Measurements from ENCODE around the gene C16orf54. TPM values are rescaled to one million over a fixed set of nuclear protein-coding genes. Genes with fewer than 3 reads are reported as not detected.
A peak's percentile ranks its signal among the peaks of the same experiment; 100 is the strongest.

C16orf54 gene
- total and polyA plus RNA-seq, 9 of the 15 experiments (the other 6 are each of a cell fraction or from before 2014, with no cell fraction given) = 0.09 TPM; not detected in 8

DNA sequence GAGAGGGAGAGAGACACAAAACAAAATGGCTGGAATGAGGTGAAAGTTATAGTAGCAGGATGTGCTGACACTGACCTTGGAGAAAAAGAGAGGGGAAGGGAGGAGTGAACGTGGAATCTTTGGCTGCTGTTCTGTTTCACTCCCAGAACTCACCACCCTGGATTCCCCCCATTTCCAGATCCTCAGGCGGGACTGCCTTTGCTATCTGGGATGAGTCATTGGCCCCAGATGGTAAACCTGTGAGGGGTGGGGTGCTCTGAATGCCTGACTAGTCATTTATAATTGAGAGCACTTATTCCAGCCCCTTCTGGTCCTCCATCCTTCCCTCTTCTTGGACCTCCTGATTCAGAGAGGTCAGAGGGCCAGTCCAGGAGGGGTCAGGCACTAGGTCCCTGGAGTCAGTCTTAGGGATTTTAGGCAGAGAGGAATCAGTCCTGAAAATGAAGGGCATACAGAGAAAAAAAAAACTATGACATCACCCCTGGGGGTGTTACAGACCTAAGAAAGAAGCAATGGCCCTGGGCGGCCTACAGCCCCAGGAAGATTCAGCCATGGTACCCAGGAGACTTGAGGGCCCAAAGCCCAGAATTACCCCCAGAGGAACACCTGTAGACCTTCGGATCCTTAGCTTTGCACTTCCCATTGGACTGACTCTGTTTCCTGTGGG lies 30.1 kb upstream of the C16orf54 start:
- no peaks in the 10 kb centered on the region for H3K79me2 ChIP-seq (ENCODE audit: control insufficient read depth, insufficient read depth, low read length)
- FAIRE-seq = peak; percentile 72
- ChIA-PET POLR2A (interaction anchor here (1.0 kb wide), 1 partner anchor 14 kb away, joined by 3 read pairs; no protein-coding TSS in a partner anchor), CTCF (ENCODE audit: low intra/inter-chr PET ratio) (no interaction called here)
- WGBS (ENCODE audit: insufficient coverage, low coverage, missing lambda C conversion rate) = 14% methylated on average over 4 of the region's 4 CpGs
- H3K27ac ChIP-seq (ENCODE audit: extremely low read depth, low read depth, low read length) = no peak overlapping the region
- peak; percentile 38 to 54 (median 50) for DNase-seq (ENCODE audit: extremely low read depth in 1 of 4, low spot score in 3 of 4)
- intact Hi-C loops (cut with micrococcal nuclease) = no loop called here
- no peak overlapping the region for H3K4me2 ChIP-seq (ENCODE audit: insufficient read depth, low read length)
- H3K36me3 ChIP-seq (ENCODE audit: control insufficient read depth, insufficient read depth, low read length) = no peaks in the 10 kb centered on the region
- H3K9ac ChIP-seq (ENCODE audit: insufficient read depth in 1 of 2, low read depth in 2 of 2, low read length in 2 of 2) = no peak overlapping the region
- H2AFZ ChIP-seq (ENCODE audit: low read depth, low read length) = no peak overlapping the region
- H3K9me1 ChIP-seq (ENCODE audit: control insufficient read depth, insufficient read depth, low read length) = no peaks in the 10 kb centered on the region
- H3K4me3 ChIP-seq = no peak overlapping the region
- H4K20me1 ChIP-seq (replicated peaks; ENCODE audit: control insufficient read depth, insufficient read depth, low read length) = 0 out of 2 replicates have a peak, but pooled peaks cover 3% of the 10 kb centered on the region
- peaks cover 22 to 33% of the 10 kb centered on the region in 2 experiments; a peak in 4 of 5 replicates for H3K27me3 ChIP-seq (ENCODE audit: control insufficient read depth in 2 of 2, insufficient read depth in 2 of 2, low read length in 2 of 2)
- in situ Hi-C loops (cut with MboI) = no loop called here
- peak; percentile 71 for ATAC-seq
- BruUV-seq (replicated peaks) = no TSS peak
- no peaks in the 10 kb centered on the region for H3K9me3 ChIP-seq (replicated peaks; ENCODE audit: control insufficient read depth, insufficient read depth, low read depth, low read length)
- H3K4me1 ChIP-seq (replicated peaks in 1 of 2; ENCODE audit: control insufficient read depth in 2 of 2, insufficient read depth in 2 of 2, low read length in 2 of 2) = peaks cover 0 to 2% of the 10 kb centered on the region in 2 experiments; a peak in 2 of 5 replicates
- TF ChIP-seq ATF7 (IDR thresholded peaks at IDR 0.05) (peak; percentile 47; the same call in 1 of the 2 replicates), HDAC1 (IDR thresholded peaks at IDR 0.05) (no peak), ZNF436 (CRISPR knock-in tag; IDR thresholded peaks at IDR 0.05) (no peak), RFX7 (CRISPR knock-in tag; IDR thresholded peaks at IDR 0.05) (no peak), PPARD (CRISPR knock-in tag; IDR thresholded peaks at IDR 0.05) (no peak), MAFG (tag; conservative IDR thresholded peaks at IDR 0.05) (no peak), ESRRA (IDR thresholded peaks at IDR 0.05; ENCODE audit: borderline replicate concordance, low read depth) (no peak), ARID1B (IDR thresholded peaks at IDR 0.05) (peak; percentile 64), SMARCB1 (IDR thresholded peaks at IDR 0.05; ENCODE audit: insufficient read length, low read depth) (no peak), TAF7 (tag; IDR thresholded peaks at IDR 0.05) (no peak), C11orf30 (IDR thresholded peaks at IDR 0.05; ENCODE audit: low read depth) (peak; percentile 21; the same call in 1 of the 2 replicates), JUN (IDR thresholded peaks at IDR 0.05; ENCODE audit: borderline replicate concordance, low read depth, low read length) (peak; percentile 89), JUN (CRISPR knock-in tag; IDR thresholded peaks at IDR 0.05; ENCODE audit: borderline replicate concordance) (no peak), TCF3 (CRISPR knock-in tag; IDR thresholded peaks at IDR 0.05) (0 out of 2 replicates have a peak, but pooled peaks have one; percentile 10)
- TF ChIP-seq, protein P1, sequence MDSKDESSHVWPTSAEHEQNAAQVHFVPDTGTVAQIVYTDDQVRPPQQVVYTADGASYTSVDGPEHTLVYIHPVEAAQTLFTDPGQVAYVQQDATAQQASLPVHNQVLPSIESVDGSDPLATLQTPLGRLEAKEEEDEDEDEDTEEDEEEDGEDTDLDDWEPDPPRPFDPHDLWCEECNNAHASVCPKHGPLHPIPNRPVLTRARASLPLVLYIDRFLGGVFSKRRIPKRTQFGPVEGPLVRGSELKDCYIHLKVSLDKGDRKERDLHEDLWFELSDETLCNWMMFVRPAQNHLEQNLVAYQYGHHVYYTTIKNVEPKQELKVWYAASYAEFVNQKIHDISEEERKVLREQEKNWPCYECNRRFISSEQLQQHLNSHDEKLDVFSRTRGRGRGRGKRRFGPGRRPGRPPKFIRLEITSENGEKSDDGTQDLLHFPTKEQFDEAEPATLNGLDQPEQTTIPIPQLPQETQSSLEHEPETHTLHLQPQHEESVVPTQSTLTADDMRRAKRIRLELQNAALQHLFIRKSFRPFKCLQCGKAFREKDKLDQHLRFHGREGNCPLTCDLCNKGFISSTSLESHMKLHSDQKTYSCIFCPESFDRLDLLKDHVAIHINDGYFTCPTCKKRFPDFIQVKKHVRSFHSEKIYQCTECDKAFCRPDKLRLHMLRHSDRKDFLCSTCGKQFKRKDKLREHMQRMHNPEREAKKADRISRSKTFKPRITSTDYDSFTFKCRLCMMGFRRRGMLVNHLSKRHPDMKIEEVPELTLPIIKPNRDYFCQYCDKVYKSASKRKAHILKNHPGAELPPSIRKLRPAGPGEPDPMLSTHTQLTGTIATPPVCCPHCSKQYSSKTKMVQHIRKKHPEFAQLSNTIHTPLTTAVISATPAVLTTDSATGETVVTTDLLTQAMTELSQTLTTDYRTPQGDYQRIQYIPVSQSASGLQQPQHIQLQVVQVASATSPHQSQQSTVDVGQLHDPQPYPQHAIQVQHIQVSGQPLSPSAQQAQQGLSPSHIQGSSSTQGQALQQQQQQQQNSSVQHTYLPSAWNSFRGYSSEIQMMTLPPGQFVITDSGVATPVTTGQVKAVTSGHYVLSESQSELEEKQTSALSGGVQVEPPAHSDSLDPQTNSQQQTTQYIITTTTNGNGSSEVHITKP (IDR thresholded peaks at IDR 0.05; ENCODE audit: partially characterized antibody) = peak; percentile 68
- TF ChIP-seq, protein P2, sequence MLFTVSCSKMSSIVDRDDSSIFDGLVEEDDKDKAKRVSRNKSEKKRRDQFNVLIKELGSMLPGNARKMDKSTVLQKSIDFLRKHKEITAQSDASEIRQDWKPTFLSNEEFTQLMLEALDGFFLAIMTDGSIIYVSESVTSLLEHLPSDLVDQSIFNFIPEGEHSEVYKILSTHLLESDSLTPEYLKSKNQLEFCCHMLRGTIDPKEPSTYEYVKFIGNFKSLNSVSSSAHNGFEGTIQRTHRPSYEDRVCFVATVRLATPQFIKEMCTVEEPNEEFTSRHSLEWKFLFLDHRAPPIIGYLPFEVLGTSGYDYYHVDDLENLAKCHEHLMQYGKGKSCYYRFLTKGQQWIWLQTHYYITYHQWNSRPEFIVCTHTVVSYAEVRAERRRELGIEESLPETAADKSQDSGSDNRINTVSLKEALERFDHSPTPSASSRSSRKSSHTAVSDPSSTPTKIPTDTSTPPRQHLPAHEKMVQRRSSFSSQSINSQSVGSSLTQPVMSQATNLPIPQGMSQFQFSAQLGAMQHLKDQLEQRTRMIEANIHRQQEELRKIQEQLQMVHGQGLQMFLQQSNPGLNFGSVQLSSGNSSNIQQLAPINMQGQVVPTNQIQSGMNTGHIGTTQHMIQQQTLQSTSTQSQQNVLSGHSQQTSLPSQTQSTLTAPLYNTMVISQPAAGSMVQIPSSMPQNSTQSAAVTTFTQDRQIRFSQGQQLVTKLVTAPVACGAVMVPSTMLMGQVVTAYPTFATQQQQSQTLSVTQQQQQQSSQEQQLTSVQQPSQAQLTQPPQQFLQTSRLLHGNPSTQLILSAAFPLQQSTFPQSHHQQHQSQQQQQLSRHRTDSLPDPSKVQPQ (CRISPR knock-in tag; IDR thresholded peaks at IDR 0.05; ENCODE audit: borderline replicate concordance) = no peak
